ENCODE data around the gene EXOSC1.
"Not testable (repeated sequence)": the region's sequence is repeated elsewhere in the genome, so short reads cannot be mapped to it uniquely, and the experiment has no call there.

Gene EXOSC1

GRCh38 chr10:97459111-97459510 is 13.3 kb upstream of the EXOSC1 start:
- DNase-seq (ENCODE audit: low read depth, low spot score) = no peak

- DNase-seq (ENCODE audit: low read depth, low spot score) = no peak
Observed at GRCh38 chr10:97456686-97457065, 10.9 kb upstream of the EXOSC1 start.

GRCh38 chr10:97456034-97456685 is 10.4 kb upstream of the EXOSC1 start:
- DNase-seq (ENCODE audit: low read depth, low spot score) = no peak

- no peak for DNase-seq (ENCODE audit: low read depth, low spot score)
Observed at GRCh38 chr10:97454330-97455036, 8.7 kb upstream of the EXOSC1 start.

GRCh38 chr10:97452352-97452751 is 6.5 kb upstream of the EXOSC1 start:
- DNase-seq (ENCODE audit: low read depth, low spot score) = no peak

GRCh38 chr10:97451605-97452004 is 5.8 kb upstream of the EXOSC1 start:
- no peak for DNase-seq (ENCODE audit: low read depth, low spot score)

- no peak for DNase-seq (ENCODE audit: low read depth, low spot score)
Observed at GRCh38 chr10:97450828-97451227, 5.0 kb upstream of the EXOSC1 start.

- no peak for DNase-seq (ENCODE audit: low read depth, low spot score)
Observed at GRCh38 chr10:97445357-97445721, 467 bp downstream of the EXOSC1 start.

- DNase-seq (ENCODE audit: low read depth, low spot score) = no peak
Observed at GRCh38 chr10:97444212-97444611, 1.6 kb downstream of the EXOSC1 start.

- no peak for DNase-seq (ENCODE audit: low read depth, low spot score)
Observed at GRCh38 chr10:97442277-97442676, 3.5 kb downstream of the EXOSC1 start.

GRCh38 chr10:97435211-97435610 is 10.6 kb downstream of the EXOSC1 start:
- DNase-seq (ENCODE audit: low read depth, low spot score) = no peak

GRCh38 chr10:97434557-97434956 is 11.2 kb downstream of the EXOSC1 start:
- DNase-seq (ENCODE audit: low read depth, low spot score) = no peak

- DNase-seq (ENCODE audit: low read depth, low spot score) = no peak
Observed at GRCh38 chr10:97434055-97434454, 11.8 kb downstream of the EXOSC1 start.

- peak; percentile 52 for DNase-seq (ENCODE audit: low read depth, low spot score)
Observed at GRCh38 chr10:97428572-97428981, 17.2 kb downstream of the EXOSC1 start.

GRCh38 chr10:97427571-97428179 is 18.1 kb downstream of the EXOSC1 start:
- peak; percentile 91 for DNase-seq (ENCODE audit: low read depth, low spot score)

- DNase-seq (ENCODE audit: low read depth, low spot score) = peak; percentile 56
Observed at GRCh38 chr10:97426776-97427570, 18.8 kb downstream of the EXOSC1 start.

- peak; percentile 99 for DNase-seq (ENCODE audit: low read depth, low spot score)
Observed at GRCh38 chr10:97425964-97426775, 19.6 kb downstream of the EXOSC1 start, which contains the start of gene PGAM1. TSS of gene PGAM1 (plus strand) at chr10:97426191. CDS start at chr10:97426308, 117 bp downstream.

- not testable (repeated sequence) for DNase-seq (ENCODE audit: low read depth, low spot score)
Observed at GRCh38 chr10:97423757-97424098, 22.1 kb downstream of the EXOSC1 start.

GRCh38 chr10:97416565-97416964 is 29.2 kb downstream of the EXOSC1 start:
- no peak for DNase-seq (ENCODE audit: low read depth, low spot score)

- DNase-seq (ENCODE audit: low read depth, low spot score) = no peak
Observed at GRCh38 chr10:97412891-97413304, 32.9 kb downstream of the EXOSC1 start.

GRCh38 chr10:97411406-97411805 is 34.4 kb downstream of the EXOSC1 start:
- no peak for DNase-seq (ENCODE audit: low read depth, low spot score)

All from ELF-1 (cell line).